ENCODE data around the gene C6orf120. TPM values are rescaled to one million over a fixed set of nuclear protein-coding genes. Genes with fewer than 3 reads are reported as not detected.

The C6orf120 gene
- total and polyA plus RNA-seq, 9 of the 15 experiments (the other 6 are each of a cell fraction or from before 2014, with no cell fraction given), result 7.7 to 44.9 (median 34.8) TPM

- TF ChIP-seq MAFG (tag; conservative IDR thresholded peaks at IDR 0.05) (no peak), NONO (IDR thresholded peaks at IDR 0.05; ENCODE audit: low read depth in 2 of 2, low read length in 1 of 2) (peak; percentile 50 to 98), SP2 (IDR thresholded peaks at IDR 0.05; ENCODE audit: extremely low read depth, low read depth, low read length, poor library complexity, severe bottlenecking) (no peak), ZNF707 (CRISPR knock-in tag; conservative IDR thresholded peaks at IDR 0.05) (no peak), CREB3 (tag; conservative IDR thresholded peaks at IDR 0.05; ENCODE audit: low read depth) (no peak), ZBTB2 (IDR thresholded peaks at IDR 0.05) (peak; percentile 43), ZNF780A (CRISPR knock-in tag; IDR thresholded peaks at IDR 0.05) (no peak), ARHGAP35 (IDR thresholded peaks at IDR 0.05; ENCODE audit: partially characterized antibody) (peak; percentile 92), ZNF324 (CRISPR knock-in tag; IDR thresholded peaks at IDR 0.05) (no peak), ZHX1 (conservative IDR thresholded peaks at IDR 0.05; ENCODE audit: low read length) (peak; percentile 87), PHF21A (IDR thresholded peaks at IDR 0.05; ENCODE audit: borderline replicate concordance, low read depth) (no peak), HNRNPK (IDR thresholded peaks at IDR 0.05; ENCODE audit: low read depth, low read length, poor library complexity, severe bottlenecking) (peak; percentile 44), FOXA3 (CRISPR knock-in tag; conservative IDR thresholded peaks at IDR 0.05 in 1 of 2, IDR thresholded peaks at IDR 0.05 in 1 of 2) (no peak; a peak in 1 of 4 replicates), ZBTB8A (IDR thresholded peaks at IDR 0.05; ENCODE audit: partially characterized antibody) (no peak), THRB (CRISPR knock-in tag; conservative IDR thresholded peaks at IDR 0.05) (no peak), IRF9 (tag; IDR thresholded peaks at IDR 0.05) (no peak), RBM25 (IDR thresholded peaks at IDR 0.05; ENCODE audit: low read depth, low read length, severe bottlenecking) (peak; percentile 95), TCF7L2 (IDR thresholded peaks at IDR 0.05; ENCODE audit: low read depth, low read length) (no peak)
Observed at GRCh38 chr6:169701954-169702839, at the start of gene C6orf120, which contains the start of gene WDR27 (continued).

All from K562 (cell line).